Smooth muscle cell (in vitro differentiated cells): ENCODE results near the gene BEAN1. TPM values are rescaled to one million over a fixed set of nuclear protein-coding genes. Genes with fewer than 3 reads are reported as not detected.

ENCODE experiments used
- DNase-seq: peaks from one replicate; lab custom pipeline; 2025; ENCODE audit not compliant: unreplicated experiment; lab: John Stamatoyannopoulos, UW
- H2AFZ ChIP-seq: fragments of 200-600 bp; sonication (generic); 2 replicates; pipeline ENCODE4 v1.6.0; 2016; ENCODE audit warnings: antibody characterized with exemption, low read depth, mild to moderate bottlenecking
- H3F3A ChIP-seq: fragments of 200-600 bp; sonication (generic); 2 replicates; pipeline ENCODE4 v1.6.0; 2017; ENCODE audit warnings: antibody characterized with exemption, low read depth
- H3K27ac ChIP-seq: fragments of 200-600 bp; sonication (generic); 2 replicates; pipeline ENCODE4 v1.5.1; 2016; ENCODE audit warnings: low read depth, mild to moderate bottlenecking
- H3K27me3 ChIP-seq: fragments of 200-600 bp; sonication (generic); 2 replicates; pipeline ENCODE4 v1.6.1; 2016; ENCODE audit warnings: low read depth, mild to moderate bottlenecking
- H3K36me3 ChIP-seq: fragments of 200-600 bp; sonication (generic); 2 replicates; pipeline ENCODE4 v1.5.1; 2016; ENCODE audit warnings: low read depth
- H3K4me1 ChIP-seq: fragments of 200-600 bp; sonication (generic); 2 replicates; pipeline ENCODE4 v1.5.1; 2016; ENCODE audit warnings: low read depth
- H3K4me2 ChIP-seq: fragments of 200-600 bp; sonication (generic); 2 replicates; pipeline ENCODE4 v1.6.0; 2016; ENCODE audit warnings: mild to moderate bottlenecking
- H3K4me3 ChIP-seq: fragments of 200-600 bp; sonication (generic); 2 replicates; pipeline ENCODE4 v1.5.1; 2016; ENCODE audit warnings: mild to moderate bottlenecking
- H3K79me2 ChIP-seq: fragments of 200-600 bp; sonication (generic); 2 replicates; pipeline ENCODE4 v1.6.0; 2016; ENCODE audit warnings: low read depth, mild to moderate bottlenecking
- H3K9ac ChIP-seq: fragments of 200-600 bp; sonication (generic); 2 replicates; pipeline ENCODE4 v1.6.0; 2016; ENCODE audit warnings: low read depth
- H3K9me3 ChIP-seq: fragments of 200-600 bp; sonication (generic); replicated peaks from 2 replicates; pipeline ENCODE4 v1.5.1; 2016; ENCODE audit warnings: low read depth
- H4K20me1 ChIP-seq: fragments of 200-600 bp; sonication (generic); 2 replicates; pipeline ENCODE4 v1.6.0; 2016; ENCODE audit warnings: low read depth
- CTCF ChIP-seq: fragments of 200-600 bp; sonication (generic); IDR thresholded peaks from 2 replicates; pipeline ENCODE4 v1.5.1; 2017; ENCODE audit warnings: borderline replicate concordance, mild to moderate bottlenecking, antibody characterized with exemption; ENCODE audit not compliant: insufficient read depth, poor library complexity, severe bottlenecking
- WGBS: methylation state at CpG from one replicate; pipeline ENCODE4 v1.1.7; 2016; ENCODE audit warnings: low lambda C conversion rate; 5-methylcytosine and 5-hydroxymethylcytosine counted together
- polyA plus RNA-seq: library from polyadenylated mRNA; unstranded; fragments of >200 nt; fragmentation: Nextera tagmentation; extraction: Ambion mirVana; gene quantifications from 2 replicates; pipeline ENCODE4 v1.2.1, GENCODE V29; 2016
- total RNA-seq: library from RNA; depleted of rRNA; stranded (reverse); fragments of >200 nt; gene quantifications from 2 replicates; pipeline ENCODE4 v1.2.3, GENCODE V29; 2014

BEAN1 gene
- total and polyA plus RNA-seq, 2 experiments from 2014 or later: 0.94 to 4.9 TPM

- Histone ChIP-seq H3K4me3 (peak overlapping the region; percentile 40), H3K27me3 (peaks cover 35% of the 10 kb centered on the region)
Measured at GRCh38 chr16:66426112-66427035, 721 bp upstream of the BEAN1 start.

GRCh38 chr16:66427871-66428681 is 981 bp downstream of the BEAN1 start:
- 5% methylated on average over 37 of the region's 40 CpGs for WGBS
- peak overlapping the region; percentile 77 for H2AFZ ChIP-seq
- H4K20me1 ChIP-seq: no peaks in the 10 kb centered on the region
- H3K4me3 ChIP-seq: peak overlapping the region; percentile 53
- H3K9me3 ChIP-seq: no peaks in the 10 kb centered on the region
- H3F3A ChIP-seq: peaks cover 10% of the 10 kb centered on the region
- H3K36me3 ChIP-seq: no peaks in the 10 kb centered on the region
- H3K4me1 ChIP-seq: peaks cover 6% of the 10 kb centered on the region
- H3K4me2 ChIP-seq: peak overlapping the region; percentile 91
- TF ChIP-seq CTCF: no peak
- no peak for DNase-seq
- no peak overlapping the region for H3K9ac ChIP-seq
- no peak overlapping the region for H3K27ac ChIP-seq
- no peaks in the 10 kb centered on the region for H3K79me2 ChIP-seq
- H3K27me3 ChIP-seq: peaks cover 35% of the 10 kb centered on the region

More at GRCh38 chr16:66426112-66427035, 721 bp upstream of the BEAN1 start:
- Histone ChIP-seq H3K36me3 (no peaks in the 10 kb centered on the region), H4K20me1 (no peaks in the 10 kb centered on the region), H3K4me2 (peak overlapping the region; percentile 83), H3K27ac (no peak overlapping the region), H3K9me3 (no peaks in the 10 kb centered on the region), H3K79me2 (no peaks in the 10 kb centered on the region), H3K4me1 (peaks cover 6% of the 10 kb centered on the region), H2AFZ (no peak overlapping the region), H3K9ac (no peak overlapping the region), H3F3A (peaks cover 4% of the 10 kb centered on the region)
- DNase-seq: no peak
- no peak for TF ChIP-seq CTCF
- WGBS: 27% methylated on average over 37 of the region's 56 CpGs

- no peaks in the 10 kb centered on the region for H3K9me3 ChIP-seq
- H3K4me1 ChIP-seq: peaks cover 10% of the 10 kb centered on the region
- no peak overlapping the region for H3K4me2 ChIP-seq
- no peaks in the 10 kb centered on the region for H3K79me2 ChIP-seq
- 41% methylated on average over 11 of the region's 11 CpGs for WGBS
- H3K36me3 ChIP-seq: no peaks in the 10 kb centered on the region
- no peak overlapping the region for H3K4me3 ChIP-seq
- H3K27me3 ChIP-seq: peaks cover 33% of the 10 kb centered on the region
- no peaks in the 10 kb centered on the region for H4K20me1 ChIP-seq
- no peak overlapping the region for H3K9ac ChIP-seq
- TF ChIP-seq CTCF: no peak
- DNase-seq: no peak
- no peak overlapping the region for H2AFZ ChIP-seq
- H3F3A ChIP-seq: peaks cover 13% of the 10 kb centered on the region
- no peak overlapping the region for H3K27ac ChIP-seq
Measured at GRCh38 chr16:66428682-66429251, 1.7 kb downstream of the BEAN1 start.
